ENCODE results near the gene C16orf92. TPM values are rescaled to one million over a fixed set of nuclear protein-coding genes. Genes with fewer than 3 reads are reported as not detected.
A peak's percentile ranks its signal among the peaks of the same experiment; 100 is the strongest.

Gene C16orf92
- total RNA-seq, 1 donor from 2014 or later, result not detected

DNA sequence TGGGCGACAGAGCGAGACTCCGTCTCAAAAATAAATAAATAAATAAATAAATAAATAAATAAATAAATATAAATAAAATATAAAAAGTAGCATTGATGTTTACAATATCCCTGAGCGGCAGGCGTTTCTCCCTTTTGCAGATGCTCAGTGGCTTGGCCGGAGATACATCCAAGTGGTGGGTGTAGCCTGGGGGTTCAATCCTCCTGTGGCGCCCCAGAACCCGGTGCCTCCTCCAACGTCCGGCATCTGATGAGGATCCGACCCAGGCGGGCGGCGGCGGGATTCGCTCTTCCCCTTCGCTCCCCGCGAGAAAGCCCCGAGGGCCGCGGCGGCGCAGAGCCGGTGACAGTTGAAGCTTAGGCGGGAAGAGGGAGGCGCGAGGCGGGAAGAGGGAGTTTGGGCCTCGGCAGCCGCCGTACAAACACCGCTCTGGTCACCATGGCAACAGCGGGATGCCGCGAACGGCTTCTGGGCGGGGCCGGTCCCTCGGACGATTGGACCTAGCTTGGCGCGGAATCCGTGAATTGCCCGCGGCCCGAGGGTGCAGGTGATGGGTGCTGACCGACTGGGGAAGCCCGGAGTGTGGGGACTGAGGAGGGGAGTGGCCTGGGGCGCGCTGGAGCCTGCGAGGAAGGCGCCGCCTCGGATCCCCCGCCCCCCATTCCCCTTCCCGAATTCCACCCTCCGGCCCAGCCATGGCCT is 29.8 kb downstream of the C16orf92 start:
- FAIRE-seq (no peak), DNase-seq (ENCODE audit: low read depth) (peak; percentile 76)
- Mint-ChIP-seq H3K27me3 (ENCODE audit: low read depth, unreplicated experiment) (no peaks in the 10 kb centered on the region), H3K4me3 (ENCODE audit: unreplicated experiment) (peak overlapping the region; percentile 85), H3K4me1 (ENCODE audit: low read depth, unreplicated experiment) (peaks cover 14% of the 10 kb centered on the region), H3K27ac (ENCODE audit: unreplicated experiment) (peak overlapping the region; percentile 79), H3K9me3 (ENCODE audit: unreplicated experiment) (no peaks in the 10 kb centered on the region), H3K36me3 (ENCODE audit: low read depth, unreplicated experiment) (peaks cover 3% of the 10 kb centered on the region)
- TF ChIP-seq EZH2 (IDR thresholded peaks at IDR 0.05; ENCODE audit: insufficient read depth, low read length), result no peak
- TF ChIP-seq, protein P1, sequence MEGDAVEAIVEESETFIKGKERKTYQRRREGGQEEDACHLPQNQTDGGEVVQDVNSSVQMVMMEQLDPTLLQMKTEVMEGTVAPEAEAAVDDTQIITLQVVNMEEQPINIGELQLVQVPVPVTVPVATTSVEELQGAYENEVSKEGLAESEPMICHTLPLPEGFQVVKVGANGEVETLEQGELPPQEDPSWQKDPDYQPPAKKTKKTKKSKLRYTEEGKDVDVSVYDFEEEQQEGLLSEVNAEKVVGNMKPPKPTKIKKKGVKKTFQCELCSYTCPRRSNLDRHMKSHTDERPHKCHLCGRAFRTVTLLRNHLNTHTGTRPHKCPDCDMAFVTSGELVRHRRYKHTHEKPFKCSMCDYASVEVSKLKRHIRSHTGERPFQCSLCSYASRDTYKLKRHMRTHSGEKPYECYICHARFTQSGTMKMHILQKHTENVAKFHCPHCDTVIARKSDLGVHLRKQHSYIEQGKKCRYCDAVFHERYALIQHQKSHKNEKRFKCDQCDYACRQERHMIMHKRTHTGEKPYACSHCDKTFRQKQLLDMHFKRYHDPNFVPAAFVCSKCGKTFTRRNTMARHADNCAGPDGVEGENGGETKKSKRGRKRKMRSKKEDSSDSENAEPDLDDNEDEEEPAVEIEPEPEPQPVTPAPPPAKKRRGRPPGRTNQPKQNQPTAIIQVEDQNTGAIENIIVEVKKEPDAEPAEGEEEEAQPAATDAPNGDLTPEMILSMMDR (IDR thresholded peaks at IDR 0.05; ENCODE audit: insufficient read depth, low read depth, low read length), result no peak
- Histone ChIP-seq H3K4me3 (ENCODE audit: insufficient read depth, low read depth, low read length) (peak overlapping the region; percentile 75), H2AFZ (ENCODE audit: low read depth, low read length) (peak overlapping the region; percentile 80), H3K4me1 (ENCODE audit: insufficient read depth, low read length) (peaks cover 19% of the 10 kb centered on the region), H3K4me2 (ENCODE audit: low read length) (peak overlapping the region; percentile 100), H3K27me3 (ENCODE audit: insufficient read depth, low read length) (no peaks in the 10 kb centered on the region), H3K36me3 (ENCODE audit: insufficient read depth, low read length) (no peaks in the 10 kb centered on the region), H3K9me3 (ENCODE audit: insufficient read depth, low read depth, low read length) (no peaks in the 10 kb centered on the region), H3K9ac (ENCODE audit: low read length) (peak overlapping the region; percentile 85), H3K79me2 (ENCODE audit: insufficient read depth, low read length) (peaks cover 6% of the 10 kb centered on the region), H3K27ac (ENCODE audit: low read depth, low read length) (peak overlapping the region; percentile 78), H4K20me1 (ENCODE audit: insufficient read depth, low read length) (peaks cover 3% of the 10 kb centered on the region)

GRCh38 chr16:30053376-30054015 is 30.5 kb downstream of the C16orf92 start:
- Histone ChIP-seq H3K4me1 (ENCODE audit: insufficient read depth, low read length) (peaks cover 19% of the 10 kb centered on the region), H3K4me3 (ENCODE audit: insufficient read depth, low read depth, low read length) (peak overlapping the region; percentile 75), H3K4me2 (ENCODE audit: low read length) (peak overlapping the region; percentile 100), H3K79me2 (ENCODE audit: insufficient read depth, low read length) (peaks cover 6% of the 10 kb centered on the region), H3K27ac (ENCODE audit: low read depth, low read length) (peak overlapping the region; percentile 78), H3K27me3 (ENCODE audit: insufficient read depth, low read length) (no peaks in the 10 kb centered on the region), H4K20me1 (ENCODE audit: insufficient read depth, low read length) (peaks cover 3% of the 10 kb centered on the region), H3K36me3 (ENCODE audit: insufficient read depth, low read length) (no peaks in the 10 kb centered on the region), H3K9me3 (ENCODE audit: insufficient read depth, low read depth, low read length) (no peaks in the 10 kb centered on the region), H3K9ac (ENCODE audit: low read length) (peak overlapping the region; percentile 85), H2AFZ (ENCODE audit: low read depth, low read length) (peak overlapping the region; percentile 80)
- H3K27me3 Mint-ChIP-seq (ENCODE audit: low read depth, unreplicated experiment), result no peaks in the 10 kb centered on the region
- H3K27ac Mint-ChIP-seq (ENCODE audit: unreplicated experiment), result no peak overlapping the region
- FAIRE-seq (no peak), DNase-seq (ENCODE audit: low read depth) (peak; percentile 41)
- H3K36me3 Mint-ChIP-seq (ENCODE audit: low read depth, unreplicated experiment), result peaks cover 3% of the 10 kb centered on the region
- H3K9me3 Mint-ChIP-seq (ENCODE audit: unreplicated experiment), result no peaks in the 10 kb centered on the region
- peak overlapping the region; percentile 85 for H3K4me3 Mint-ChIP-seq (ENCODE audit: unreplicated experiment)
- peaks cover 14% of the 10 kb centered on the region for H3K4me1 Mint-ChIP-seq (ENCODE audit: low read depth, unreplicated experiment)
- TF ChIP-seq EZH2 (IDR thresholded peaks at IDR 0.05; ENCODE audit: insufficient read depth, low read length), result no peak
- TF ChIP-seq, protein P1 (IDR thresholded peaks at IDR 0.05; ENCODE audit: insufficient read depth, low read depth, low read length), result no peak
